WTC11 (cell line): ENCODE data around the gene SLC7A7. TPM values are rescaled to one million over a fixed set of nuclear protein-coding genes. Genes with fewer than 3 reads are reported as not detected.

Experiments
- ATAC-seq: fragments of 200-7000 bp; cut with Tn5 transposase; 2 replicates; pipeline ENCODE4 v1.10.0; 2021; ENCODE audit warnings: mild to moderate bottlenecking, moderate library complexity
- CTCF ChIA-PET: fragments of 300-600 bp; sonication (Branson Sonifier 250); formaldehyde crosslinking; loops from one replicate; lab custom pipeline; 2021; ENCODE audit warnings: antibody characterized with exemption; lab: Charles Lee
- POLR2A ChIA-PET: fragments of 350-600 bp; sonication (Branson Sonifier 250); formaldehyde crosslinking; loops from one replicate; lab custom pipeline; 2021; ENCODE audit warnings: antibody characterized with exemption; lab: Charles Lee
- DNase-seq: peaks from one replicate; pipeline ENCODE4 v3.0.0; 2021; ENCODE audit warnings: low spot score
- H3K27ac Mint-ChIP-seq: 2 replicates; pipeline ENCODE4 v1.8.0; 2021; ENCODE audit warnings: mixed read lengths
- H3K27me3 Mint-ChIP-seq: 2 replicates; pipeline ENCODE4 v1.8.0; 2021; ENCODE audit warnings: low read depth, mild to moderate bottlenecking, moderate library complexity, mixed read lengths
- H3K36me3 Mint-ChIP-seq: 2 replicates; pipeline ENCODE4 v1.8.0; 2021; ENCODE audit warnings: mixed read lengths
- H3K4me1 Mint-ChIP-seq: 2 replicates; pipeline ENCODE4 v1.8.0; 2022; ENCODE audit warnings: mixed read lengths
- H3K4me3 Mint-ChIP-seq: 2 replicates; pipeline ENCODE4 v1.8.0; 2021; ENCODE audit warnings: mild to moderate bottlenecking, moderate library complexity, mixed read lengths
- H3K9me3 Mint-ChIP-seq: 2 replicates; pipeline ENCODE4 v1.8.0; 2021; ENCODE audit warnings: mixed read lengths
- AFF4 ChIP-seq: sonication (generic); formaldehyde crosslinking; IDR thresholded peaks from 2 replicates; pipeline ENCODE4 v1.8.1; 2023; ENCODE audit warnings: mild to moderate bottlenecking, missing genetic modification reagents, borderline replicate concordance
- CREB1 ChIP-seq: sonication (generic); formaldehyde crosslinking; IDR thresholded peaks from 2 replicates; pipeline ENCODE4 v1.8.0; 2023; ENCODE audit warnings: mild to moderate bottlenecking, missing genetic modification reagents
- E2F5 ChIP-seq: sonication (generic); formaldehyde crosslinking; IDR thresholded peaks from 2 replicates; pipeline ENCODE4 v1.8.1; 2022; ENCODE audit warnings: mild to moderate bottlenecking, moderate library complexity, missing genetic modification reagents
- FOXP1 ChIP-seq: sonication (generic); formaldehyde crosslinking; IDR thresholded peaks from 2 replicates; pipeline ENCODE4 v1.8.0; 2022; ENCODE audit warnings: missing genetic modification reagents, mild to moderate bottlenecking, moderate library complexity, borderline replicate concordance
- GABPB1 ChIP-seq: sonication (generic); formaldehyde crosslinking; IDR thresholded peaks from 2 replicates; pipeline ENCODE4 v1.8.1; 2023; ENCODE audit warnings: mild to moderate bottlenecking, missing genetic modification reagents
- GRHL2 ChIP-seq: fragments of 250-450 bp; sonication (Bioruptor Pico); IDR thresholded peaks from 2 replicates; pipeline ENCODE4 v1.8.0; 2022; ENCODE audit warnings: mild to moderate bottlenecking, moderate library complexity; ENCODE audit not compliant: insufficient replicate concordance, severe bottlenecking
- GTF2I ChIP-seq: fragments of 250-450 bp; sonication (Bioruptor Pico); conservative IDR thresholded peaks from 2 replicates; pipeline ENCODE4 v1.4.0; 2021; ENCODE audit warnings: mild to moderate bottlenecking
- NFE2L1 ChIP-seq: sonication (generic); formaldehyde crosslinking; IDR thresholded peaks from 2 replicates; pipeline ENCODE4 v1.8.1; 2023; ENCODE audit warnings: missing genetic modification reagents
- PRDM15 ChIP-seq: sonication (generic); formaldehyde crosslinking; IDR thresholded peaks from 2 replicates; pipeline ENCODE4 v1.8.0; 2022; ENCODE audit warnings: missing genetic modification reagents
- PRRX2 ChIP-seq: fragments of 250-450 bp; sonication (Bioruptor Pico); IDR thresholded peaks from 2 replicates; pipeline ENCODE4 v1.8.0; 2021; ENCODE audit warnings: mild to moderate bottlenecking
- SMAD3 ChIP-seq: sonication (generic); formaldehyde crosslinking; IDR thresholded peaks from 2 replicates; pipeline ENCODE4 v1.8.0; 2022; ENCODE audit warnings: missing genetic modification reagents, mild to moderate bottlenecking, borderline replicate concordance
- USF2 ChIP-seq: sonication (generic); formaldehyde crosslinking; IDR thresholded peaks from 2 replicates; pipeline ENCODE4 v1.8.1; 2023; ENCODE audit warnings: mild to moderate bottlenecking, missing genetic modification reagents, moderate library complexity
- ZNF232 ChIP-seq: sonication (generic); formaldehyde crosslinking; IDR thresholded peaks from 2 replicates; pipeline ENCODE4 v1.8.0; 2022; ENCODE audit warnings: mild to moderate bottlenecking, missing genetic modification reagents
- ZNF532 ChIP-seq: fragments of 250-450 bp; sonication (Bioruptor Pico); IDR thresholded peaks from 2 replicates; pipeline ENCODE4 v1.9.0; 2021; ENCODE audit warnings: mild to moderate bottlenecking, borderline replicate concordance
- total RNA-seq: library from RNA; stranded (reverse); gene quantifications from 3 replicates; pipeline ENCODE4 v1.2.3, GENCODE V29; 2021

Gene SLC7A7
- total RNA-seq, 1 experiment from 2014 or later: 4.3 TPM

GRCh38 chr14:22776215-22776614, 39.0 kb downstream of the SLC7A7 start (continued):
- no peak for TF ChIP-seq ZNF532 (CRISPR knock-in tag)

GRCh38 chr14:22774011-22774706, 41.1 kb downstream of the SLC7A7 start:
- POLR2A ChIA-PET: no interaction called here
- no peaks in the 10 kb centered on the region for H3K4me1 Mint-ChIP-seq
- H3K27me3 Mint-ChIP-seq: no peaks in the 10 kb centered on the region
- no peaks in the 10 kb centered on the region for H3K9me3 Mint-ChIP-seq
- CTCF ChIA-PET: interaction anchor here (0.7 to 3.0 kb wide), 5 partner anchors 48 to 204 kb away, joined by 3 to 12 read pairs (median 5); no protein-coding TSS in a partner anchor
- no peak for ATAC-seq
- peak overlapping the region; percentile 42 for H3K27ac Mint-ChIP-seq
- no peak for TF ChIP-seq AFF4 (CRISPR knock-in tag)
- TF ChIP-seq GRHL2 (CRISPR knock-in tag): no peak
- no peak for TF ChIP-seq ZNF232 (CRISPR knock-in tag)
- no peak for TF ChIP-seq NFE2L1 (CRISPR knock-in tag)
- no peak for TF ChIP-seq USF2 (CRISPR knock-in tag)
- TF ChIP-seq CREB1 (CRISPR knock-in tag): no peak
- no peak for TF ChIP-seq PRDM15 (CRISPR knock-in tag)
- TF ChIP-seq PRRX2 (CRISPR knock-in tag): no peak
- no peak for TF ChIP-seq FOXP1 (CRISPR knock-in tag)
- TF ChIP-seq E2F5 (CRISPR knock-in tag): no peak
- no peak for TF ChIP-seq GABPB1 (CRISPR knock-in tag)
- TF ChIP-seq GTF2I (CRISPR knock-in tag): no peak
- TF ChIP-seq SMAD3: no peak
- DNase-seq: no peak
- no peak overlapping the region for H3K4me3 Mint-ChIP-seq
- peaks cover 36% of the 10 kb centered on the region for H3K36me3 Mint-ChIP-seq
